Vagina (tissue), 2 donors: ENCODE measurements around the gene NRXN2. TPM values are rescaled to one million over a fixed set of nuclear protein-coding genes. Genes with fewer than 3 reads are reported as not detected.

ENCODE experiments used
- DNase-seq, 2 donors: peaks; one replicate each; pipeline ENCODE4 v3.0.0-alpha.2; 2017; ENCODE audit errors: extremely low spot score in 2 of 2
- H3K27ac ChIP-seq: fragments of 200-600 bp; sonication (generic); one replicate; pipeline ENCODE4 v1.5.1; 2019
- H3K27me3 ChIP-seq: fragments of 200-600 bp; sonication (generic); one replicate; pipeline ENCODE4 v1.5.1; 2019
- H3K36me3 ChIP-seq, 2 donors: fragments of 200-600 bp; sonication (generic); one replicate each; pipeline ENCODE4 v1.5.1; 2017 to 2019
- H3K4me1 ChIP-seq: fragments of 200-600 bp; sonication (generic); one replicate; pipeline ENCODE4 v1.5.1; 2019
- H3K4me3 ChIP-seq, 2 donors: fragments of 200-600 bp; sonication (generic); 1 replicate in 1 of 2; 2 replicates in 1 of 2; pipeline ENCODE4 v1.5.1; 2016 to 2019
- H3K9me3 ChIP-seq: fragments of 200-600 bp; sonication (generic); one replicate; pipeline ENCODE4 v1.5.1; 2019
- CTCF ChIP-seq, 3 experiments: fragments of 450-650 bp in 2 of 3; fragments of 200-600 bp in 1 of 3; sonication (generic) in 1 of 3; IDR thresholded peaks; one replicate each; pipeline ENCODE4 v1.5.1; 2017 to 2019; ENCODE audit warnings: antibody characterized with exemption in 3 of 3, mild to moderate bottlenecking in 2 of 3, moderate library complexity in 2 of 3
- POLR2A ChIP-seq, 2 donors: fragments of 450-650 bp; IDR thresholded peaks; one replicate each; pipeline ENCODE4 v1.6.1; 2017; ENCODE audit warnings: antibody characterized with exemption in 2 of 2, mild to moderate bottlenecking in 2 of 2, moderate library complexity in 2 of 2
- POLR2AphosphoS5 ChIP-seq, 2 donors: sonication (generic); formaldehyde crosslinking; IDR thresholded peaks; one replicate each; pipeline ENCODE4 v1.9.0; 2017; ENCODE audit warnings: antibody characterized with exemption in 2 of 2, mild to moderate bottlenecking in 2 of 2, low read depth in 1 of 2; ENCODE audit not compliant: insufficient read depth in 1 of 2
- intact Hi-C: fragments of 100-400 bp; cut with DNase I; formaldehyde crosslinking; loops from one replicate; pipeline ENCODE4 v1.15.1; 2023
- total RNA-seq: library from RNA; depleted of rRNA; stranded (reverse); fragments of >200 nt; gene quantifications from one replicate; pipeline ENCODE4 v1.2.3, GENCODE V29; 2016

Gene NRXN2
- total RNA-seq, 1 donor from 2014 or later, result 16.9 TPM

- TF ChIP-seq POLR2A (IDR thresholded peaks at IDR 0.05), result no peak
- TF ChIP-seq CTCF (IDR thresholded peaks at IDR 0.05), result no peak
- no peak for TF ChIP-seq POLR2AphosphoS5 (IDR thresholded peaks at IDR 0.05; ENCODE audit: insufficient read depth in 1 of 2, low read depth in 1 of 2)
- no peak for DNase-seq
- Histone ChIP-seq H3K27me3 (no peaks in the 10 kb centered on the region), H3K36me3 (no peaks in the 10 kb centered on the region), H3K4me1 (no peaks in the 10 kb centered on the region), H3K27ac (no peak overlapping the region), H3K9me3 (no peaks in the 10 kb centered on the region), H3K4me3 (no peak overlapping the region)
- intact Hi-C loops, result no loop called here
These were observed 12.8 kb upstream of the NRXN2 start for GRCh38 chr11:64735725-64736259.

- no peak for DNase-seq
- Histone ChIP-seq H3K27ac (no peak overlapping the region), H3K36me3 (no peaks in the 10 kb centered on the region), H3K4me3 (no peak overlapping the region), H3K4me1 (no peaks in the 10 kb centered on the region), H3K27me3 (no peaks in the 10 kb centered on the region), H3K9me3 (no peaks in the 10 kb centered on the region)
- intact Hi-C loops, result no loop called here
- TF ChIP-seq POLR2AphosphoS5 (IDR thresholded peaks at IDR 0.05; ENCODE audit: insufficient read depth in 1 of 2, low read depth in 1 of 2), result no peak
- TF ChIP-seq POLR2A (IDR thresholded peaks at IDR 0.05), result no peak
- no peak for TF ChIP-seq CTCF (IDR thresholded peaks at IDR 0.05)
These were observed 12.1 kb upstream of the NRXN2 start for GRCh38 chr11:64734811-64735724.

GRCh38 chr11:64731601-64732000 lies 8.6 kb upstream of the NRXN2 start:
- Histone ChIP-seq H3K4me1 (no peaks in the 10 kb centered on the region), H3K27me3 (no peaks in the 10 kb centered on the region), H3K36me3 (no peaks in the 10 kb centered on the region), H3K4me3 (no peak overlapping the region), H3K9me3 (no peaks in the 10 kb centered on the region), H3K27ac (no peak overlapping the region)
- TF ChIP-seq POLR2AphosphoS5 (IDR thresholded peaks at IDR 0.05; ENCODE audit: insufficient read depth in 1 of 2, low read depth in 1 of 2) (no peak), CTCF (IDR thresholded peaks at IDR 0.05) (no peak), POLR2A (IDR thresholded peaks at IDR 0.05) (no peak)
- intact Hi-C loops, result no loop called here
- no peak for DNase-seq

GRCh38 chr11:64729851-64730382 lies 6.9 kb upstream of the NRXN2 start:
- Histone ChIP-seq H3K27ac (no peak overlapping the region), H3K27me3 (no peaks in the 10 kb centered on the region), H3K9me3 (no peaks in the 10 kb centered on the region), H3K4me1 (no peaks in the 10 kb centered on the region), H3K4me3 (no peak overlapping the region), H3K36me3 (no peaks in the 10 kb centered on the region)
- no peak for TF ChIP-seq CTCF (IDR thresholded peaks at IDR 0.05)
- TF ChIP-seq POLR2AphosphoS5 (IDR thresholded peaks at IDR 0.05; ENCODE audit: insufficient read depth in 1 of 2, low read depth in 1 of 2), result no peak
- no peak for TF ChIP-seq POLR2A (IDR thresholded peaks at IDR 0.05)
- DNase-seq, result no peak
- intact Hi-C loops, result no loop called here
